WI38 (cell line): ENCODE data around the gene TMEM272.

Experiments used
- H3K4me3 ChIP-seq: 2 replicates; pipeline ENCODE4 v1.5.1; 2011; ENCODE audit warnings: low read depth, mild to moderate bottlenecking, control low read depth, low read length
- CTCF ChIP-seq: IDR thresholded peaks from 2 replicates; pipeline ENCODE4 v1.5.1; 2012; ENCODE audit warnings: low read depth, mild to moderate bottlenecking, control low read depth, low read length

The TMEM272 gene

DNA sequence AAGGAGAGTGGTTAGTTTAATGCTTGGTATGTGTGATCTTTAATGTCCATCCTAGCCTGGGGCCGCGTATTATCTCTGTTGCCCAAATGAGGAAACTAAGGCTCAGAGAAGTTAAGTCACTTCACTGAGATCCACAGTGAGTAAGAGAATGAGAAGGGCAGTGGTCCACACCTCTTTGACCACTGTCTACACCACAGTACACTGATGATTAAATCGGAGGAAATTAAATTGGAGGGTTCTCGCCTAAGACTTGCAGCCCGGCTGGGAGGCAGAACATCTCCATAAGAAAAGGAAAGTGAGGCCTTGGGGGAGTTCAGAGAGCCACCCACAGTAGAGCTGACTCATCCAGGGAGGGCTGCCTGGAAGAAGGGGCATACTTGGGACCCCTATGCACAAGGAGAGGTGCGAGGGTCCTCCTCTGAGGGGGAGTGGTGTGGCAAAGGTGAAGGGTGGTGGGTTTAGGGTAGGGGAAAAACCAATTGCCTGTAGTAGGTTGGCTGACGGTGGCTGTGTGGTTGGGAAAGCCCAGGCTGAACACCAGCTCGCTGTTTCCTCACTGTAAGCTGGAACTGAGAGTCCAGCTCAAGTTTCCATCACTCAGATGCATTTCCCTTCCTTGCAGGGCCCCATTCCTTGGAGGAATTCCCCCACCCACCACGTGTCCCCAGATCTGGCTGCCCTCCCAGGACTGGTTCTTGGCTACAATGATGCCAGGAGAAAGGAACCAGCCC is 26.0 kb downstream of the TMEM272 start:
- TF ChIP-seq CTCF, result no peak
- no peak overlapping the region for H3K4me3 ChIP-seq

DNA sequence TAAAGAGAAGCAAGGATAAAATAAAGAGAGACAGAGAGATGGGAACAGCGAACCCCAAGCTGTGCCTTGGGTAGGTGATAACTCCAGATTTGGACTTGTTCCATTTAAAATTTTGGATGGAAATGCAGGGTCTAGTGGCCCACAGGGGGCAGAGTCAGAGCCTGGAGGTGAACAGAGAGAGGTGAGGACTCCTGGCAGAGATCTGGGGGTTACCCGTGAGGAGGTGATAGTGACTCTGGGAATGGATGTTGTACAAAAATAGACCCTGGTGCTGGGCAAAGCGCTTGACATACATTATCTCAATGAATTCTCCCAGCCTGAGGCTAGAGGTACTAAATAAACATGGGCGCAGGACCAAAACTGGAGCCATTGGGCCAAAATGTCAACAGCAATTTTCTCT is 26.7 kb downstream of the TMEM272 start:
- TF ChIP-seq CTCF, result no peak
- no peak overlapping the region for H3K4me3 ChIP-seq

GRCh38 chr13:51817717-51818116 is 27.3 kb downstream of the TMEM272 start:
- H3K4me3 ChIP-seq, result no peak overlapping the region
- no peak for TF ChIP-seq CTCF

DNA sequence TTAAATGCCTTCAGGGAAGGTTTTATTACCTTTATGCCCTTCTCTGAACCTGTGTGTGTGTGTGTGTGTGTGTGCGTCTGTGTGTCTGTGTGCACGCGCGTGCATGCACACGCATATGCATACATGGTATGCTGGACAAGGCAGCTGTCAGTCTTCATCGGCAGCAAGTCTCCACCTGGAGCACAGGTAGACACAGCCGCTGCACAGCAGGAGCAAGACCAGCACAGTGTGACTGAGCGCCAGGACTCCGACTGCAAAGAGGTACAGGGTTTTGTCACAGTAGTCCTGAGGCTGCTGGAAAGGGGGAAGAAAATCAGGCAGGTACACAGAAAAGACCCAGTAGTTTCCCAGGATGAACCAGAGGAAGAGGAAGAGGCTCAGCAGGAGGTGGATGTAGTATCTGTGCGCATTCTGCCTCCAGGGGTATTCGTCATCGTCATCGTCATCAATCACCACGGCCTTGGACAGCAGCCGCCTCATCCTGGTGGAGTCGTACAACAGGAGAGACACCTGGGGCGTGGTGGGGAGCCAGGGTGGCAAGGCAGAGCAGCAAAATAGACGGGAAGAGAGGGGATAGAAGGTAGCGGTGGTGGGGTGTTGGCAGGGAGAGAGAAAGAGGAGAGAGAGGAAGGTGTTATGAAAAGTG is 28.2 kb downstream of the TMEM272 start:
- no peak overlapping the region for H3K4me3 ChIP-seq
- no peak for TF ChIP-seq CTCF

DNA sequence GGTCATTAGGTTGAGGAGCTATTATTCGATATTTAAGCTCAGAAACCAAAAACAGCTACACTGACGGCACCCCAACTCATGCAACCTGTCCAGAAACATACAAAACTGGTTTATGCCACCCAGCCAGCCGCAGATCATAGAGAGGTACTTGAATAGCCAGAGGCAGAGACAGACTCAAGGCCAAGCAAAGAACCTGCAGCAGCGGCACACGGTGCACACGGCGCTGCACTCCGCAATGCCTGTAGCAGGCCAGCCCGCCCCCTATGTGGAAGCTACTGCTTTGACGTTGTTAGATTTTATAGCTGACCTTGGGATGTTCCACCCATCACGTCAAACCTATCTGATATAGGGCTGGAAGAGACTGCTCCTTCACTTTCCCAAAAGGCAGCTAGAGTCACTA is 29.1 kb downstream of the TMEM272 start:
- H3K4me3 ChIP-seq, result no peak overlapping the region
- TF ChIP-seq CTCF, result no peak

DNA sequence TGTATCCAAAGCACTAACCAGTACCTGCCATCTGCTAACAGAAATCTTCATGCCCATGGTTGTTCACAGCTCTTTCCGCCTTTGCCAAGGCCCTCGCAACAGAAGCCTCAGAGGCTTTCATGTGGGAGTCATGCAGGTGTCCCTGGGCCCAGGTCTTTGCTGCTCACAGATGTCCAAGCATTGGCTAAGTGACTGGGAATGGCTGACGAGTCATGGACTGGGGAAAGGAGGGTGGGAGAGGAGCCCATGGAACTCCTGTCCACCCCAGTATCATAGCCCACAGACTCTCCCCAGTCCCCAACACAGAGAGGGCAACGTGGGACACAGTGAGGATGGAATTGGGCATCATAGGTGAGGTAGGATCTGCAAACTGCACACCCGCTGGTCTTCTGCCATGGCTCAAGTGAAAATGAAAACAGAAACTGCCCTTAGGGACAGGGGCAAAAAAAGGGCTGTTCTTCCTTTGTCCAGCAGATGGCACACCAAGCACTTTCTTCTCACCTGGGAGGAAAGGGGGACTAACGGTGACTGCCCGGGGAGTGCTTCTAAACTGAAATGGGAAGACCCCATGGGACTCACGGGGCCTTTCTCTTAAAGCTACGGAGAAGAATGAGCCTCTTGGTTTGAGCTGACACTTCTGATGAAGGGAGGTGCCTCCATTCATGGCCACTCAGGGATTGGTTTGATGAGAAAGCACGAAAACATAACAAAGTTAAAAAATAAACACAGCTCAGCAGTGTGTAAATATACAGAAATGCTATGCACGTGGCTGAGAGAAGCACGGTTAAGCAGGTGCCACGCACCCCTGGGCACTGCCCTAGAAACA is 29.9 kb downstream of the TMEM272 start:
- peak overlapping the region; percentile 49 for H3K4me3 ChIP-seq
- peak; percentile 81 for TF ChIP-seq CTCF

GRCh38 chr13:51814071-51814470 is 30.9 kb downstream of the TMEM272 start:
- H3K4me3 ChIP-seq, result no peak overlapping the region
- TF ChIP-seq CTCF, result no peak
